Keratinocyte (primary cell): ENCODE data around the gene NUAK1. TPM values are rescaled to one million over a fixed set of nuclear protein-coding genes. Genes with fewer than 3 reads are reported as not detected.

Experiments
- DNase-seq: peaks from one replicate; pipeline ENCODE4 v3.0.0-alpha.2; 2011; ENCODE audit warnings: low read depth, missing footprints, low spot score
- FAIRE-seq: peaks from 2 replicates; lab custom pipeline; 2011; peaks lifted over from hg19 to GRCh38; lab: Jason Lieb, UNC
- H2AFZ ChIP-seq: 2 replicates; pipeline ENCODE4 v1.6.0; 2012; ENCODE audit warnings: low read length, control low read depth, inconsistent platforms; ENCODE audit not compliant: control insufficient read depth
- H3K27ac ChIP-seq: 2 replicates; pipeline ENCODE4 v1.5.1; 2011; ENCODE audit warnings: low read length; ENCODE audit not compliant: control insufficient read depth, insufficient read depth
- H3K27me3 ChIP-seq: 3 replicates; pipeline ENCODE4 v1.6.0; 2011; ENCODE audit warnings: low read length; ENCODE audit not compliant: control insufficient read depth, insufficient read depth; ENCODE audit errors: extremely low read depth
- H3K36me3 ChIP-seq, 2 experiments: 2 replicates in 1 of 2; 3 replicates in 1 of 2; pipeline ENCODE4 v1.5.1; 2011; ENCODE audit warnings: low read length in 2 of 2, mild to moderate bottlenecking in 1 of 2; ENCODE audit not compliant: control insufficient read depth in 2 of 2, insufficient read depth in 2 of 2; ENCODE audit errors: extremely low read depth in 1 of 2
- H3K4me1 ChIP-seq: 3 replicates; pipeline ENCODE4 v1.5.1; 2011; ENCODE audit warnings: low read length; ENCODE audit not compliant: control insufficient read depth, insufficient read depth; ENCODE audit errors: extremely low read depth
- H3K4me2 ChIP-seq: 3 replicates; pipeline ENCODE4 v1.6.0; 2011; ENCODE audit warnings: low read depth, low read length; ENCODE audit not compliant: control insufficient read depth, insufficient read depth; ENCODE audit errors: extremely low read depth
- H3K4me3 ChIP-seq, 3 experiments: fragments of 200-600 bp in 1 of 3; sonication (generic) in 1 of 3; 2 replicates in 2 of 3; 3 replicates in 1 of 3; pipeline ENCODE4 v1.5.1; 2011 to 2016; ENCODE audit warnings: low read length in 3 of 3, mild to moderate bottlenecking in 3 of 3, control low read depth in 2 of 3, inconsistent platforms in 1 of 3, low read depth in 1 of 3, mixed read lengths in 1 of 3, mixed run types in 1 of 3, moderate library complexity in 1 of 3; ENCODE audit not compliant: control insufficient read depth in 2 of 3, insufficient read depth in 2 of 3; ENCODE audit errors: extremely low read depth in 1 of 3
- H3K79me2 ChIP-seq: 2 replicates; pipeline ENCODE4 v1.6.0; 2012; ENCODE audit warnings: low read length; ENCODE audit not compliant: control insufficient read depth, insufficient read depth
- H3K9ac ChIP-seq: 3 replicates; pipeline ENCODE4 v1.6.0; 2011; ENCODE audit warnings: low read length; ENCODE audit not compliant: control insufficient read depth, insufficient read depth; ENCODE audit errors: extremely low read depth
- H3K9me1 ChIP-seq: 3 replicates; pipeline ENCODE4 v1.6.0; 2011; ENCODE audit warnings: low read length; ENCODE audit not compliant: control insufficient read depth, insufficient read depth; ENCODE audit errors: extremely low read depth
- H3K9me3 ChIP-seq: 2 replicates; pipeline ENCODE4 v1.5.1; 2012; ENCODE audit warnings: low read depth, low read length; ENCODE audit not compliant: control insufficient read depth
- H4K20me1 ChIP-seq: 3 replicates; pipeline ENCODE4 v1.6.0; 2011; ENCODE audit warnings: low read length; ENCODE audit not compliant: control insufficient read depth, insufficient read depth; ENCODE audit errors: extremely low read depth
- EZH2 ChIP-seq: IDR thresholded peaks from one replicate; pipeline ENCODE4 v1.6.1; 2012; ENCODE audit warnings: inconsistent platforms, mild to moderate bottlenecking, low read length, moderate library complexity
- dilution Hi-C: fragments of 300-500 bp; cut with MboI; formaldehyde crosslinking; loops from one replicate; pipeline ENCODE4 v1.7.0; 2020; ENCODE audit warnings: low sequenced_read_pairs; ENCODE audit not compliant: extremely low pct_ligation_motif_present
- polyA plus RNA-seq, 5 experiments: library from polyadenylated mRNA; depleted of rRNA in 3 of 5; stranded (reverse) in 3 of 5; stranded (forward) in 1 of 5; unstranded in 1 of 5; fragments of >200 nt; gene quantifications; 1 replicate in 1 of 5; 2 replicates in 3 of 5; 3 replicates in 1 of 5; pipeline versions ENCODE4 v1.2.1 to v1.2.3, GENCODE V29; 2011 to 2012; ENCODE audit warnings: missing spikeins in 2 of 5, low read depth in 1 of 5, low replicate concordance in 1 of 5
- TF ChIP-seq, protein P1 (sequence below), 3 experiments: IDR thresholded peaks in 1 of 3; conservative IDR thresholded peaks in 1 of 3; optimal IDR thresholded peaks in 1 of 3; 2 replicates in 2 of 3; 3 replicates in 1 of 3; pipeline versions ENCODE3 to v1.5.1; 2011; ENCODE audit warnings: low read length in 3 of 3, mild to moderate bottlenecking in 3 of 3, moderate library complexity in 2 of 3, control low read depth in 1 of 3, inconsistent platforms in 1 of 3; ENCODE audit not compliant: insufficient read depth in 2 of 3; ENCODE audit errors: extremely low read depth in 1 of 3

NUAK1 gene
- polyA plus RNA-seq, 1 donor (not counting 4 experiments of a cell fraction or from before 2014, with no cell fraction given), result 12.3 TPM

GRCh38 chr12:106106061-106106566 is 32.6 kb downstream of the NUAK1 start:
- FAIRE-seq (no peak), DNase-seq (no peak)
- H3K9me1 ChIP-seq, result no peaks in the 10 kb centered on the region
- no peak overlapping the region for H3K27ac ChIP-seq
- TF ChIP-seq, protein P1, sequence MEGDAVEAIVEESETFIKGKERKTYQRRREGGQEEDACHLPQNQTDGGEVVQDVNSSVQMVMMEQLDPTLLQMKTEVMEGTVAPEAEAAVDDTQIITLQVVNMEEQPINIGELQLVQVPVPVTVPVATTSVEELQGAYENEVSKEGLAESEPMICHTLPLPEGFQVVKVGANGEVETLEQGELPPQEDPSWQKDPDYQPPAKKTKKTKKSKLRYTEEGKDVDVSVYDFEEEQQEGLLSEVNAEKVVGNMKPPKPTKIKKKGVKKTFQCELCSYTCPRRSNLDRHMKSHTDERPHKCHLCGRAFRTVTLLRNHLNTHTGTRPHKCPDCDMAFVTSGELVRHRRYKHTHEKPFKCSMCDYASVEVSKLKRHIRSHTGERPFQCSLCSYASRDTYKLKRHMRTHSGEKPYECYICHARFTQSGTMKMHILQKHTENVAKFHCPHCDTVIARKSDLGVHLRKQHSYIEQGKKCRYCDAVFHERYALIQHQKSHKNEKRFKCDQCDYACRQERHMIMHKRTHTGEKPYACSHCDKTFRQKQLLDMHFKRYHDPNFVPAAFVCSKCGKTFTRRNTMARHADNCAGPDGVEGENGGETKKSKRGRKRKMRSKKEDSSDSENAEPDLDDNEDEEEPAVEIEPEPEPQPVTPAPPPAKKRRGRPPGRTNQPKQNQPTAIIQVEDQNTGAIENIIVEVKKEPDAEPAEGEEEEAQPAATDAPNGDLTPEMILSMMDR (optimal IDR thresholded peaks at IDR 0.05 in 1 of 3, IDR thresholded peaks at IDR 0.05 in 1 of 3, conservative IDR thresholded peaks at IDR 0.05 in 1 of 3; ENCODE audit: extremely low read depth in 1 of 3, insufficient read depth in 2 of 3, low read length in 3 of 3), result no peak
- TF ChIP-seq EZH2, result no peak
- H3K4me3 ChIP-seq, result no peak overlapping the region
- H4K20me1 ChIP-seq, result no peaks in the 10 kb centered on the region
- no peaks in the 10 kb centered on the region for H3K27me3 ChIP-seq
- no peak overlapping the region for H3K9ac ChIP-seq
- no peak overlapping the region for H2AFZ ChIP-seq
- peaks cover 42% of the 10 kb centered on the region for H3K4me1 ChIP-seq
- no peak overlapping the region for H3K4me2 ChIP-seq
- H3K9me3 ChIP-seq, result no peaks in the 10 kb centered on the region
- peaks cover 0 to 10% of the 10 kb centered on the region in 2 experiments for H3K36me3 ChIP-seq
- dilution Hi-C loops, result no loop called here
- peaks cover 34% of the 10 kb centered on the region for H3K79me2 ChIP-seq

DNA sequence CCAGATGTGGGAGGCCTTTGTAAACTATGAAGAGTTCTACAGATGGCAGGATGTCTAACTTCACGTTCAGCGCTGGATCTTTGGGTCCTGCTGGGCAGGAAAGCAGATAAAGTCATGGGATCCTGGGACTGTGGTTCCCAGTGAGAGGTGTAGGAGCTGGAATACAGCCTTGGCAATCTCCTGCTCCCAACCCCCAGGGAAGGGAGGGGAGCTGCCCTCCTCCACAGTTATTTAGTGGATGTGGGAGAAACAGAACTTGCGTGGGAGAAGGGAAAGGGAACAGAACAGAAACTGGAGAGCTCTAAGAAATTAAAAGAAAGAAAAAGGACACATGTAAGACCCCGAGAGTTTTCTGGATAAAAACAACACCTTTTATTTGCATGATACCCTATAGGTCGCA is 37.0 kb downstream of the NUAK1 start:
- Histone ChIP-seq H3K79me2 (peaks cover 7% of the 10 kb centered on the region), H3K4me3 (no peak overlapping the region), H3K4me2 (no peak overlapping the region), H4K20me1 (no peaks in the 10 kb centered on the region), H3K27ac (no peak overlapping the region), H3K4me1 (peaks cover 11% of the 10 kb centered on the region), H3K9me3 (no peaks in the 10 kb centered on the region), H2AFZ (no peak overlapping the region), H3K36me3 (peaks cover 0 to 12% of the 10 kb centered on the region in 2 experiments), H3K9me1 (no peaks in the 10 kb centered on the region), H3K27me3 (no peaks in the 10 kb centered on the region), H3K9ac (no peak overlapping the region)
- TF ChIP-seq, protein P1 (optimal IDR thresholded peaks at IDR 0.05 in 1 of 3, IDR thresholded peaks at IDR 0.05 in 1 of 3, conservative IDR thresholded peaks at IDR 0.05 in 1 of 3; ENCODE audit: extremely low read depth in 1 of 3, insufficient read depth in 2 of 3, low read length in 3 of 3), result no peak
- TF ChIP-seq EZH2, result no peak
- DNase-seq (no peak), FAIRE-seq (no peak)
- dilution Hi-C loops, result no loop called here
